ENCODE measurements around the gene PSG6. TPM values are rescaled to one million over a fixed set of nuclear protein-coding genes. Genes with fewer than 3 reads are reported as not detected.
A peak's percentile ranks its signal among the peaks of the same experiment; 100 is the strongest.
"Not testable (repeated sequence)": the region's sequence is repeated elsewhere in the genome, so short reads cannot be mapped to it uniquely, and the experiment has no call there.

PSG6 gene
- polyA plus RNA-seq, 1 experiment: not detected

DNA sequence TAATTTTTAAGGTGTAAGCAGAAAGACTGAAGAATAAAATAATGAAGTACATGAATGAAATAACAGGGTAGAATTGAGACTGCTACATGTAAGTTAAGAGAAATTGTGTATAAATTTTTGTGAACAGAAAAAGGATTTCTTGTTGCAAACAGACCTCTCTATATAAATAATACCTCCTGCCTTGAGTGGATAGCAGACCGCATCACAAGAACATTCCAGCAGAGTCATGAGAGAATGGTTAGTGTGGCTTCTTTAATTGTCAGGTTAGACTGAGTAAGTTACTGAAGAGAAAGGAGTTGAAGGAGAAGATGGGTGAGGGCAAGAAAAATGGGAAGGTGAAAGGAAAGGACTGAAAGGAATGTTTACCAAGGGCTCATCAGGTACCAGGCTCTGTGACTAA is 18.6 kb downstream of the PSG6 start:
- POLR2A ChIA-PET; CTCF ChIA-PET; DNase-seq (ENCODE audit: low read depth, low spot score): not testable (repeated sequence)

DNA sequence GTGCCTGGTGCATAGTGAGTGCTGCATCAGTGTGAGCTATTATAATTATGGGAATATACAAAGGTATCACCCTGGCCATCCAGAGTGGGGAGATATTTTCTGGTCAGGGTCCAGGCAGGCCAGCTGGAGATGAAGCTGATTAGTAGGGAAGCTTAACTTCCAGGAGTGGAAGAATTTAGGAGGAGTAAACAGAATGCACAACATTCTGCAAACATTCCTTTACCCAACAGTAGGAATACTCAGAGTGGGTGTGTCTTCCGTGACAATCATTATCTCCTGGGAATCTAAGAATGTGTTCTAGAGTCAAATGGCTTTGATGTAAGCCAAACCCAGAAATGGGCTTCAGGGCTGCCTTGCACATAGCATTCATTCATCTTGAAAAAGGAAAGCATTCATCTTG is 19.0 kb downstream of the PSG6 start:
- POLR2A ChIA-PET; DNase-seq (ENCODE audit: low read depth, low spot score); H3K27me3 ChIP-seq (ENCODE audit: control insufficient read depth, insufficient read depth, low read length); H3K4me3 ChIP-seq (ENCODE audit: low read depth, low read length); H3K27ac ChIP-seq (ENCODE audit: low read depth, low read length); CTCF ChIA-PET; H3K9me3 ChIP-seq (ENCODE audit: control insufficient read depth, insufficient read depth, low read length): not testable (repeated sequence)

More for the DNA sequence above, 18.6 kb downstream of the PSG6 start:
- not testable (repeated sequence) for H3K27me3 ChIP-seq (ENCODE audit: control insufficient read depth, insufficient read depth, low read length); H3K9me3 ChIP-seq (ENCODE audit: control insufficient read depth, insufficient read depth, low read length); H3K4me3 ChIP-seq (ENCODE audit: low read depth, low read length); H3K27ac ChIP-seq (ENCODE audit: low read depth, low read length)

DNA sequence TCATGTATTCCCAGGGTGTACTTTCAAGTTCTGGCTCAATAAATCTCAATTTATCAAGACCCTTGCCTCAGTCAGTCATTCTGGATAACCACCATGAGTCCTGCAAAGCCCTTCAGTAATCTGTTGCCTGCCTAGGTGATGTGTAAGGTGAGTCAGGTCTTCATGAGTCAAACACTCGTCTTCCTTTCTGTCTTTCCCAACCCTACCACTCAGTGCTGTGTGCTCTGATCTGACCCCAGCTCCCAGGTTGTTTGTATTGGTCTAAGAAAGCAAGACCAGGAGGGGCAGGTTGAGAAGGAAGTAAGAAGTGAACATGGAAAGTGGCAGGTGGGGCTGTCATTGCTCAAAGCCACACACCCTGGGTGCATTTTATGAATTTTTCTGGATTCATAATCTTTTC is 20.0 kb downstream of the PSG6 start:
- CTCF ChIA-PET; H3K9me3 ChIP-seq (ENCODE audit: control insufficient read depth, insufficient read depth, low read length); POLR2A ChIA-PET; H3K4me3 ChIP-seq (ENCODE audit: low read depth, low read length); H3K27me3 ChIP-seq (ENCODE audit: control insufficient read depth, insufficient read depth, low read length); H3K27ac ChIP-seq (ENCODE audit: low read depth, low read length); DNase-seq (ENCODE audit: low read depth, low spot score): not testable (repeated sequence)

DNA sequence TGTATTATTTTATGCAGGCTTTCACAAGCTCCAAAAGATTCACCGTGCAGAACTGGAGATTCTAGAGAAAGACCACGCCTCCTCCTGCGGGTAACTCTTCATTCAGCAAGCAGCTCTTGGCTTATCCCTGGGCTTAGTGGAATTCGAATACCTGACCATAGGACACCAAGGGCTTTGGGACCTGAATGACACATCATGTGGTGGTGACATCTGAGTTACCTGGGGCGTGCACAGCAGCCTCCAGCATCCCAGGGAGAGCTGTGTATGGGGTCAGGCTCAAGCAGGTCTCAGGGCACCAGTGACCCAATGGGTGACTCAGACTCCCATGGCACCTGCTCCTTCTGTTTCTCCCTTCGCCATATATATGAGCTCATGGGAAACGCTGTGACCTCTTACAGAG is 27.2 kb downstream of the PSG6 start:
- POLR2A ChIA-PET; H3K4me3 ChIP-seq (ENCODE audit: low read depth, low read length); H3K27ac ChIP-seq (ENCODE audit: low read depth, low read length); DNase-seq (ENCODE audit: low read depth, low spot score); H3K27me3 ChIP-seq (ENCODE audit: control insufficient read depth, insufficient read depth, low read length): not testable (repeated sequence)
- CTCF ChIA-PET: interaction anchor here (0.9 kb wide), 1 partner anchor 197 kb away, joined by 5 read pairs; no protein-coding TSS in a partner anchor
- peaks cover 13% of the 10 kb centered on the region for H3K9me3 ChIP-seq (ENCODE audit: control insufficient read depth, insufficient read depth, low read length)

DNA sequence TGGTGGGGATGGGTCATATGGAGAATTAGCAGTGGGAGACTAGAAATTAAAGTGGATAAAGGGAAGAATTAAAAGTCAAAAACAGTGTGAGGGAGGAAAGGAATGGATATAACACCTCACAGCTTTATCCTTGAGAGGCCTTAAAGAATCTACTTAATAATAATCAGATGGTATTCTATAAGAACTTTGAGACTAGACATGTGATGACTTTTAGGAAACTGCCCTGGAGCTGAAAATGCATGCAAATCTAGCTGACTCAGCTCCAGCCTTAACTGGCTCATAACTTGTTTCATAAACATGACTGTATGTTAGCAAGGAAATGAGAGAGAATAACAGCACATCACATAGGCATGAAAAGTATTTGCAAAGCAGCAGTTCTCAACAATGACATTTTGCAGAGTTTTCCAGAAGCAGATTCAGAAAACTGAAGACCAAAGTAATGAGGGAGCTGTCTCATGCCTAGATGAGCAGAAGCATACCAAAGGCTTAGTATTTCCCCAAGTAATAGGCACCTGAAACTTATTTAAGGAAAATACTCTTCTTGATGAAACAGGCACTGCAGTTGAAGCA is 29.7 kb downstream of the PSG6 start:
- Histone ChIP-seq H3K9me3 (ENCODE audit: control insufficient read depth, insufficient read depth, low read length) (peaks cover 10% of the 10 kb centered on the region), H3K27ac (ENCODE audit: low read depth, low read length) (peak overlapping the region; percentile 40)
- H3K27me3 ChIP-seq (ENCODE audit: control insufficient read depth, insufficient read depth, low read length); POLR2A ChIA-PET; H3K4me3 ChIP-seq (ENCODE audit: low read depth, low read length); DNase-seq (ENCODE audit: low read depth, low spot score): not testable (repeated sequence)
- CTCF ChIA-PET: interaction anchor here (1.1 kb wide), 1 partner anchor 538 kb away, joined by 3 read pairs; no protein-coding TSS in a partner anchor

DNA sequence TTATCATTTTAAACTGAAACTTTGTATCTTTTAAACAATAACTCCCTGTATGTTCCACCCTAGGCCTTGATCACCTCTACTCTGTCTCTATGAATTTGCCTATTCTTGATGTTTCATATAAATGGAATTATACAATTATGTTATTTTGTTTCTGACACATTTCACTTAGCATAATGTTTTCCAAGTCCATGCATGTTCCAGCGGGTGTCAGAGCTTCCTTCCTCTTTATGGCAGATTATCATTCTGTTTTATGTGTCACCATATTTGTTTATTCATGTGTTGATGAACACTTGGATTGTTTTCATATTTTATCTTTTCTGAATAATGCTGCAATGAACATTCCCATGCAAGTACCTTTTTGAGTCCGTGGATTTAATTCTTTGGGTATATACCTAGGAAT is 35.0 kb downstream of the PSG6 start:
- H3K4me3 ChIP-seq (ENCODE audit: low read depth, low read length); DNase-seq (ENCODE audit: low read depth, low spot score); H3K9me3 ChIP-seq (ENCODE audit: control insufficient read depth, insufficient read depth, low read length); CTCF ChIA-PET; H3K27me3 ChIP-seq (ENCODE audit: control insufficient read depth, insufficient read depth, low read length); H3K27ac ChIP-seq (ENCODE audit: low read depth, low read length); POLR2A ChIA-PET: not testable (repeated sequence)

DNA sequence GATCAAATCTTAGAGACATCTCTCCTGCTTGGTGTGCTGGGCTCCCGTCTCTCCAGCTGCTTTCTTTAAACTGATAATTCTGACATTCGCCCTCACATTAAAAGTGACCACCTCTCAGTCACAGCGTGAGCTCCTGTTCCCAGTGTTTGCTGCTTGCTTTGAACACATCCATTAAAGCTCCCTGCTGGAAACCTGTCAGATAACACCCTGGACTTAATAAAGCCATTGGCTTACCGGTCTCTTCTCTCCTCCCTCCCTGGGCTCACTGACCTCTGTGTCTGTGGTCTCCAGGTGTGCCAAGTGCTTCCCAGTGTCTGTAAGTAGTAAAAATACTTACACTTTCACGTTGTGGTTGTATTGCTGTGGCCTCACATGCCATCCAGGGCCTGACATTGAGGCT is 35.7 kb downstream of the PSG6 start:
- H3K4me3 ChIP-seq (ENCODE audit: low read depth, low read length); H3K9me3 ChIP-seq (ENCODE audit: control insufficient read depth, insufficient read depth, low read length); DNase-seq (ENCODE audit: low read depth, low spot score); H3K27me3 ChIP-seq (ENCODE audit: control insufficient read depth, insufficient read depth, low read length); CTCF ChIA-PET; H3K27ac ChIP-seq (ENCODE audit: low read depth, low read length); POLR2A ChIA-PET: not testable (repeated sequence)

DNA sequence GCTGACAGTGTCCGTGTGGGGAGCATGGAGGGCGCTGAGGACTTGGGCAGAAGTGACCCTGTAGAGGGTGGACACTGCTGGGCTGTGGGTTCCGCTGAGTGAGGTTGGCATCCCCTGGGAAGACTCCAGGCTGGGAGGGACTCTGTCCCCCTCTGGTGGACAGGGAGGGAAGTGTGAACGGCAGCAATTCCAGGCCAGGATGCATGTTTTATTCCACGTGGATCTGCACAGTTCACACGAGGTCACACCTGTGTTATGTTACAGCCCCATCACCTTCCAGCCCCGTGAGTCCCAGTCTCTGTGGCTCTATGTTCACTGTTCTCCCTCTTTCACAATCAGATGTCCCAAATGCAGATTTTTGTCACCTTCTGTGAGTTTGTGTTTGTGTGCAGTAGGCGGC is 36.4 kb downstream of the PSG6 start:
- H3K27me3 ChIP-seq (ENCODE audit: control insufficient read depth, insufficient read depth, low read length); POLR2A ChIA-PET; H3K4me3 ChIP-seq (ENCODE audit: low read depth, low read length); DNase-seq (ENCODE audit: low read depth, low spot score); CTCF ChIA-PET; H3K27ac ChIP-seq (ENCODE audit: low read depth, low read length); H3K9me3 ChIP-seq (ENCODE audit: control insufficient read depth, insufficient read depth, low read length): not testable (repeated sequence)
- TF ChIP-seq, protein P1, sequence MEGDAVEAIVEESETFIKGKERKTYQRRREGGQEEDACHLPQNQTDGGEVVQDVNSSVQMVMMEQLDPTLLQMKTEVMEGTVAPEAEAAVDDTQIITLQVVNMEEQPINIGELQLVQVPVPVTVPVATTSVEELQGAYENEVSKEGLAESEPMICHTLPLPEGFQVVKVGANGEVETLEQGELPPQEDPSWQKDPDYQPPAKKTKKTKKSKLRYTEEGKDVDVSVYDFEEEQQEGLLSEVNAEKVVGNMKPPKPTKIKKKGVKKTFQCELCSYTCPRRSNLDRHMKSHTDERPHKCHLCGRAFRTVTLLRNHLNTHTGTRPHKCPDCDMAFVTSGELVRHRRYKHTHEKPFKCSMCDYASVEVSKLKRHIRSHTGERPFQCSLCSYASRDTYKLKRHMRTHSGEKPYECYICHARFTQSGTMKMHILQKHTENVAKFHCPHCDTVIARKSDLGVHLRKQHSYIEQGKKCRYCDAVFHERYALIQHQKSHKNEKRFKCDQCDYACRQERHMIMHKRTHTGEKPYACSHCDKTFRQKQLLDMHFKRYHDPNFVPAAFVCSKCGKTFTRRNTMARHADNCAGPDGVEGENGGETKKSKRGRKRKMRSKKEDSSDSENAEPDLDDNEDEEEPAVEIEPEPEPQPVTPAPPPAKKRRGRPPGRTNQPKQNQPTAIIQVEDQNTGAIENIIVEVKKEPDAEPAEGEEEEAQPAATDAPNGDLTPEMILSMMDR (IDR thresholded peaks at IDR 0.05; ENCODE audit: low read depth, low read length): peak; percentile 35

DNA sequence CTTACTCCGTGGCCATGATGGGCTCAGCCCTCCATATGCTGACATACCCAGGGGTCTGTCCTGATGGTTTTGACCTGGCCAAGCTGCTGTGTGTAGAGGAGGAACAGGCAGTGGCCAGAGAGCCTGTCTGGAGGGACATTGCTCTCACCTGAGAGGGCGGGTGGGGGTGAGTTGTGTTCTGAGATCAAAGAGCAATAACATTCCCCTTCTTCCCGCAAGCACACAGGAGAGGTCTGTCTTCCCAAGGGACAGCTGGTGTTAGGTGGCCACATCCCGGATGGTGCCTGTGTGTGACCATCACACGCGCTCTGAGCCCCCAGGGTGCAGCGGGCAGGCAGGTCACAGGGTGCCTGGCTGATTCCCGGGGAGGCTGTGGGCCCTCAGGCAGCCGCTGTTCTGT is 37.1 kb downstream of the PSG6 start:
- DNase-seq (ENCODE audit: low read depth, low spot score); H3K27ac ChIP-seq (ENCODE audit: low read depth, low read length); H3K4me3 ChIP-seq (ENCODE audit: low read depth, low read length); CTCF ChIA-PET; H3K9me3 ChIP-seq (ENCODE audit: control insufficient read depth, insufficient read depth, low read length); POLR2A ChIA-PET; H3K27me3 ChIP-seq (ENCODE audit: control insufficient read depth, insufficient read depth, low read length): not testable (repeated sequence)
